OCI-M2 (cell line): Measurements from ENCODE around the gene ENTREP3.
A peak's percentile ranks its signal among the peaks of the same experiment; 100 is the strongest.

Source experiments
- DNase-seq: peaks from one replicate; lab custom pipeline; 2025; ENCODE audit not compliant: unreplicated experiment; lab: John Stamatoyannopoulos, UW

The ENTREP3 gene

GRCh38 chr1:155279268-155279667 is 24.0 kb upstream of the ENTREP3 start:
- DNase-seq: no peak

- no peak for DNase-seq
Measured at GRCh38 chr1:155278689-155279160, 23.4 kb upstream of the ENTREP3 start.

GRCh38 chr1:155277902-155278688 is 22.8 kb upstream of the ENTREP3 start:
- no peak for DNase-seq

- DNase-seq: peak; percentile 69
Measured at GRCh38 chr1:155277070-155277901, 22.0 kb upstream of the ENTREP3 start, which contains the start of gene HCN3. TSS of gene HCN3 (plus strand) at chr1:155277463. CDS start at chr1:155277591, 128 bp downstream.

- peak; percentile 59 for DNase-seq
Measured at GRCh38 chr1:155273343-155274245, 18.3 kb upstream of the ENTREP3 start, which contains the start of gene CLK2. TSS of gene CLK2 (minus strand) at chr1:155273504. CDS start at chr1:155270977, 2,527 bp downstream.

- DNase-seq: no peak
Measured at GRCh38 chr1:155272466-155273342, 17.4 kb upstream of the ENTREP3 start.

- DNase-seq: no peak
Measured at GRCh38 chr1:155269381-155269780, 14.1 kb upstream of the ENTREP3 start.

GRCh38 chr1:155268630-155269029 is 13.3 kb upstream of the ENTREP3 start:
- no peak for DNase-seq

- no peak for DNase-seq
Measured at GRCh38 chr1:155267373-155267772, 12.1 kb upstream of the ENTREP3 start.

- DNase-seq: no peak
Measured at GRCh38 chr1:155266553-155266952, 11.3 kb upstream of the ENTREP3 start.

GRCh38 chr1:155263067-155263466 is 7.8 kb upstream of the ENTREP3 start:
- no peak for DNase-seq

- peak; percentile 73 for DNase-seq
Measured at GRCh38 chr1:155261852-155262673, 6.8 kb upstream of the ENTREP3 start, which contains the start of gene SCAMP3. TSS of gene SCAMP3 (minus strand) at chr1:155262360. CDS start at chr1:155262151, 209 bp downstream.

GRCh38 chr1:155261493-155261851 is 6.2 kb upstream of the ENTREP3 start:
- no peak for DNase-seq

- DNase-seq: no peak
Measured at GRCh38 chr1:155260276-155260675, 5.0 kb upstream of the ENTREP3 start.

- DNase-seq: no peak
Measured at GRCh38 chr1:155256058-155256852, 972 bp upstream of the ENTREP3 start.

GRCh38 chr1:155254714-155255242 is 505 bp downstream of the ENTREP3 start:
- no peak for DNase-seq

- no peak for DNase-seq
Measured at GRCh38 chr1:155254228-155254713, 1.0 kb downstream of the ENTREP3 start.

- no peak for DNase-seq
Measured at GRCh38 chr1:155253797-155254196, 1.5 kb downstream of the ENTREP3 start.
